ENCODE results near the gene ERP44.

Gene ERP44

DNA sequence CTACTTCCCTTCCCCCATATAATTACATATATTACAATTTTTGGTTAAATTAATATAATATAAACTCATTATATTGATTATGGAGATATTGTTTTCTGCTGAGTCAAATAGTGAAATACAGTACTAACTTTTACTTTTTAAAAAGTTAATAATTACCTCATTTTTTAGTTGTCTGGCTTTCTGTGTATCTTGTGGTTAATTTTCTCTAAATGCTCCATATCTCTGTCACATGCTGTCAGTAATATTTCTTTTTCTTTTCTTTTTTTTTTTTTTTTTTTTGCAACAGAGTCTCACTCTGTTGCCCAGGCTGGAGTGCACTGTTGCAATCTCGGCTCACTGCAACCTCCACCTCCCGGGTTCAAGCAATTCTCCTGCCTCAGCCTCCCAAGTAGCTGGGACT is 169.1 kb downstream of the ERP44 start:
- no peak for DNase-seq

Data from NCI-H1436 (cell line).